Measurements from ENCODE around the gene JAK2. TPM values are rescaled to one million over a fixed set of nuclear protein-coding genes. Genes with fewer than 3 reads are reported as not detected.

JAK2 gene
- total RNA-seq, 1 donor from 2014 or later: 32.8 TPM

DNA sequence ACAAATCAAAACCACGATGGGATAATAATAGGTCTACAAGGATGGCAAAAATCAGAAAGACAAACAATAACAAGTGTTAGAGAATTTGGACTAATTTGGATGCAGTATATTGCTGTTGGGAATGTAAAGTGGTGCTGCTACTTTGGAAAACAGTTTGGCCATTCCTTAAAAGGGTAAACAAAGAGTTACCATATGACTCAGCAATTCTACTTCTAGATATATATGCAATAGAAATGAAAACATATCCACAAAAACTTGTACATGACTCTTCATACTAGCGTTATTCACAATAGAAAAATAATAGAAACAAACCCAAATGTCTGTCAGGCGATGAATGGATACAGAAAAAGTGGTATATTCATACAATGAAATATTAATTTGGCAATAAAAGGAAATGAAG lies 58.3 kb downstream of the JAK2 start:
- Histone ChIP-seq H3K36me3 (peaks cover 43% of the 10 kb centered on the region), H3K27ac (no peak overlapping the region), H3K27me3 (ENCODE audit: low read depth) (no peaks in the 10 kb centered on the region), H3K4me3 (no peak overlapping the region), H3K4me1 (no peaks in the 10 kb centered on the region), H3K9me3 (peaks cover 14% of the 10 kb centered on the region)
- TF ChIP-seq, protein P1, sequence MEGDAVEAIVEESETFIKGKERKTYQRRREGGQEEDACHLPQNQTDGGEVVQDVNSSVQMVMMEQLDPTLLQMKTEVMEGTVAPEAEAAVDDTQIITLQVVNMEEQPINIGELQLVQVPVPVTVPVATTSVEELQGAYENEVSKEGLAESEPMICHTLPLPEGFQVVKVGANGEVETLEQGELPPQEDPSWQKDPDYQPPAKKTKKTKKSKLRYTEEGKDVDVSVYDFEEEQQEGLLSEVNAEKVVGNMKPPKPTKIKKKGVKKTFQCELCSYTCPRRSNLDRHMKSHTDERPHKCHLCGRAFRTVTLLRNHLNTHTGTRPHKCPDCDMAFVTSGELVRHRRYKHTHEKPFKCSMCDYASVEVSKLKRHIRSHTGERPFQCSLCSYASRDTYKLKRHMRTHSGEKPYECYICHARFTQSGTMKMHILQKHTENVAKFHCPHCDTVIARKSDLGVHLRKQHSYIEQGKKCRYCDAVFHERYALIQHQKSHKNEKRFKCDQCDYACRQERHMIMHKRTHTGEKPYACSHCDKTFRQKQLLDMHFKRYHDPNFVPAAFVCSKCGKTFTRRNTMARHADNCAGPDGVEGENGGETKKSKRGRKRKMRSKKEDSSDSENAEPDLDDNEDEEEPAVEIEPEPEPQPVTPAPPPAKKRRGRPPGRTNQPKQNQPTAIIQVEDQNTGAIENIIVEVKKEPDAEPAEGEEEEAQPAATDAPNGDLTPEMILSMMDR (IDR thresholded peaks at IDR 0.05): no peak
- DNase-seq: no peak
- no peak for ATAC-seq
- intact Hi-C loops (cut with DNase I): no loop called here

DNA sequence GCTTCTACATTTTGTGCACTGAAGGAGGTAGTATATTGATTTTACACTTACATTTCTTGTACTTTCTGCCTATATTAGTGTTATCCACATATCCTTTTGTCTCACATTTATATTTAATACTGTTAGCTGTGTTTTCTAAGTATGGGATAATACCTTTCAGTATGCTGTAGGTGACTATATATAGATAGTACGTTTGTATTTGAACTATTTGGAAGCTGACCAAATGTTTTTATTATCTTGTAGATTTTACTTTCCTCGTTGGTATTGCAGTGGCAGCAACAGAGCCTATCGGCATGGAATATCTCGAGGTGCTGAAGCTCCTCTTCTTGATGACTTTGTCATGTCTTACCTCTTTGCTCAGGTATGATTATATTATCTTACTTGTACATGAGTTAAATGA lies 59.1 kb downstream of the JAK2 start:
- DNase-seq (no peak), ATAC-seq (no peak)
- H3K9me3 ChIP-seq: peaks cover 14% of the 10 kb centered on the region
- no peak overlapping the region for H3K4me3 ChIP-seq
- TF ChIP-seq, protein P1 (IDR thresholded peaks at IDR 0.05): no peak
- no peaks in the 10 kb centered on the region for H3K4me1 ChIP-seq
- no peak overlapping the region for H3K27ac ChIP-seq
- intact Hi-C loops (cut with DNase I): no loop called here
- no peaks in the 10 kb centered on the region for H3K27me3 ChIP-seq (ENCODE audit: low read depth)
- peaks cover 44% of the 10 kb centered on the region for H3K36me3 ChIP-seq

DNA sequence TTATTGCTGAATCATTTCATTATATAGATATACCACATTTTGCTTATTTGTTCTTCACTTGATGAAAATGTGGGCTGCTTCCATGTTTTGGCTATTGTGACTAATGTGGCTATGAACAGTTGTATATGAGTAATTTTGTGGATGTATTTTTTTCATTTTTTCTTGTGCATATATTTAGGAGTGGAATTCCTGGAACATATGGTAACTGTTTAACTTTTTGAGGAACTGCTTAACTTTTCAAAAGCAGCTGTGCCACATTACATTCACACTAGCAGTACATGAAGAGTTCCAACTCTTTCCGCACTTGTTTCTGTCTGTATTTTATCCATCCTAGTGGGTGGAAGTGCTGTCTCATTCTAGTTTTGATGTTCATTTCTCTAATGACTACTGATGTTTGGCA lies 67.8 kb downstream of the JAK2 start:
- H3K36me3 ChIP-seq: peaks cover 45% of the 10 kb centered on the region
- no peaks in the 10 kb centered on the region for H3K9me3 ChIP-seq
- intact Hi-C loops (cut with DNase I): no loop called here
- H3K4me3 ChIP-seq: no peak overlapping the region
- H3K4me1 ChIP-seq: no peaks in the 10 kb centered on the region
- H3K27me3 ChIP-seq (ENCODE audit: low read depth): no peaks in the 10 kb centered on the region
- ATAC-seq (no peak), DNase-seq (no peak)
- H3K27ac ChIP-seq: no peak overlapping the region
- TF ChIP-seq, protein P1 (IDR thresholded peaks at IDR 0.05): no peak

DNA sequence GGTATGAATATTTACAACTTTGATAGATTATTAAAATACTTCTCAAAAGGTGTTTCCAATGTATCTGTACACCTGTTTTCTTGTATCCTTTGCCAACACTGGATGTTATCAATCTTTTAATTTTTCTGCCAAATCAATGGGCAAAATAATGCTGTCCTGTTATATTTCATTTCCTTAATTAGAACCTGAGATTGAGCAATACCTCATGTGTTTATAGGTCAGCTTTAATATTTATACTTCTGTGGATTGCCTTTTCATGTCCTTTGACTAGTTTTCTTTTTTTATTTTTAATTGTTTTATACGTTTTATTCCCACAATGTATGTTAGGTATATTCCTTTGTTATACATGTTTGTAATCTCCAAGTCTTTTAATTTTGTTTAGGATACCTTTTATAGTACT lies 77.6 kb downstream of the JAK2 start:
- DNase-seq: no peak
- Histone ChIP-seq H3K4me1 (no peaks in the 10 kb centered on the region), H3K36me3 (peaks cover 57% of the 10 kb centered on the region), H3K4me3 (no peak overlapping the region), H3K27ac (no peak overlapping the region), H3K9me3 (no peaks in the 10 kb centered on the region), H3K27me3 (ENCODE audit: low read depth) (no peaks in the 10 kb centered on the region)
- intact Hi-C loops (cut with DNase I): no loop called here
- no peak for ATAC-seq
- TF ChIP-seq, protein P1 (IDR thresholded peaks at IDR 0.05): no peak

DNA sequence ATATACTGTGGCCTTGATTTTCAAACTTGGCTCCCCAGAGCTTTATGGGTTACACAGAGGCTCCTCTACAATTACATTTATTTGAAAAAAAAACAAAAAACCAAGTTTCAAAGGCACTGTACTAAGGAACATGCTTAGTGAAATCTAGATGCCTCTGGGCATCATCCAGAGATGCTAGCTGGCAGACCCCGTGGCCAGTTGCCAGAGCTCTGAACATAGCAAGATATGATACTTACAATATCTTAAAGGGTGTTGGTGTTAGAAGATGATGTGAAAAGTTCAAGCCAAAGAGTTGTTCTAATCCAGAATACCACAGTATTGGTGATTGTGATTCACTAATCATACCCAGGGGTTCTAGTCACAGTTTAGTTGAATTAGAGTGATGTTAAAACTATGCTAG lies 87.8 kb downstream of the JAK2 start:
- TF ChIP-seq, protein P1 (IDR thresholded peaks at IDR 0.05): no peak
- Histone ChIP-seq H3K27me3 (ENCODE audit: low read depth) (no peaks in the 10 kb centered on the region), H3K27ac (no peak overlapping the region), H3K4me3 (no peak overlapping the region), H3K9me3 (no peaks in the 10 kb centered on the region), H3K4me1 (no peaks in the 10 kb centered on the region), H3K36me3 (peaks cover 78% of the 10 kb centered on the region)
- ATAC-seq (no peak), DNase-seq (no peak)
- intact Hi-C loops (cut with DNase I): no loop called here

DNA sequence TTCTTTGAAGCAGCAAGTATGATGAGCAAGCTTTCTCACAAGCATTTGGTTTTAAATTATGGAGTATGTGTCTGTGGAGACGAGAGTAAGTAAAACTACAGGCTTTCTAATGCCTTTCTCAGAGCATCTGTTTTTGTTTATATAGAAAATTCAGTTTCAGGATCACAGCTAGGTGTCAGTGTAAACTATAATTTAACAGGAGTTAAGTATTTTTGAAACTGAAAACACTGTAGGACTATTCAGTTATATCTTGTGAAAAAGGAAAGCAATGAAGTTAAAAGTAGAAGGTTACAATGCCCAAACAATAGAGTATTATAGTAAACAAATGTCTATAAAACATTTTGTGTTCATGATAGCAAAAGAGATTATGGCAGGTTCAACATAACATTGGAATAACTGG lies 88.6 kb downstream of the JAK2 start:
- Histone ChIP-seq H3K9me3 (no peaks in the 10 kb centered on the region), H3K4me1 (no peaks in the 10 kb centered on the region), H3K36me3 (peaks cover 77% of the 10 kb centered on the region), H3K4me3 (no peak overlapping the region), H3K27ac (no peak overlapping the region), H3K27me3 (ENCODE audit: low read depth) (no peaks in the 10 kb centered on the region)
- intact Hi-C loops (cut with DNase I): no loop called here
- TF ChIP-seq, protein P1 (IDR thresholded peaks at IDR 0.05): no peak
- no peak for ATAC-seq
- DNase-seq: no peak

All from lower lobe of right lung (tissue), 2 donors.